Breast epithelium (tissue), 4 donors: Measurements from ENCODE around the gene VPS13D. TPM values are rescaled to one million over a fixed set of nuclear protein-coding genes. Genes with fewer than 3 reads are reported as not detected.

ENCODE experiments used
- DNase-seq, 2 donors: peaks; one replicate each; pipeline ENCODE4 v3.0.0-alpha.2; 2019; ENCODE audit warnings: low spot score in 2 of 2
- H3K27ac ChIP-seq, 2 donors: fragments of 200-600 bp; sonication (generic) in 1 of 2; one replicate each; pipeline ENCODE4 v1.5.1; 2016 to 2019; ENCODE audit warnings: mild to moderate bottlenecking in 1 of 2
- H3K27me3 ChIP-seq, 2 donors: fragments of 200-600 bp; sonication (generic) in 1 of 2; one replicate each; pipeline versions ENCODE4 v1.5.1 to v1.6.0; 2017 to 2019; ENCODE audit warnings: control low read depth in 1 of 2, mild to moderate bottlenecking in 1 of 2
- H3K36me3 ChIP-seq: fragments of 200-600 bp; one replicate; pipeline ENCODE4 v1.5.1; 2019
- H3K4me1 ChIP-seq, 2 donors: fragments of 200-600 bp; sonication (generic); one replicate each; pipeline ENCODE4 v1.5.1; 2016 to 2019; ENCODE audit warnings: control low read depth in 1 of 2
- H3K4me3 ChIP-seq, 3 donors: fragments of 200-600 bp; sonication (generic); 1 replicate in 2 of 3; 2 replicates in 1 of 3; pipeline ENCODE4 v1.5.1; 2016 to 2019; ENCODE audit warnings: mild to moderate bottlenecking in 3 of 3, moderate library complexity in 2 of 3
- H3K9me3 ChIP-seq, 2 donors: fragments of 200-600 bp; sonication (generic) in 1 of 2; one replicate each; pipeline ENCODE4 v1.5.1; 2016 to 2019; ENCODE audit warnings: control low read depth in 1 of 2
- POLR2A ChIP-seq: fragments of 450-650 bp; IDR thresholded peaks from one replicate; pipeline ENCODE4 v1.6.1; 2016; ENCODE audit warnings: antibody characterized with exemption, mild to moderate bottlenecking, moderate library complexity
- POLR2AphosphoS5 ChIP-seq, 3 donors: sonication (generic); formaldehyde crosslinking; IDR thresholded peaks; one replicate each; pipeline ENCODE4 v1.6.1; 2017; ENCODE audit warnings: antibody characterized with exemption in 3 of 3
- intact Hi-C: fragments of 100-400 bp; cut with DNase I; formaldehyde crosslinking; loops from one replicate; pipeline ENCODE4 v1.15.1; 2023; ENCODE audit warnings: low total_unique reads
- total RNA-seq, 3 donors: library from RNA; depleted of rRNA; stranded (reverse); fragments of >200 nt; gene quantifications; one replicate each; pipeline ENCODE4 v1.1.0, GENCODE V29; 2016
- TF ChIP-seq, protein P1 (sequence below), 3 donors: fragments of 450-650 bp; IDR thresholded peaks; one replicate each; pipeline ENCODE4 v1.5.1; 2016 to 2017; ENCODE audit warnings: antibody characterized with exemption in 3 of 3, mild to moderate bottlenecking in 3 of 3, moderate library complexity in 3 of 3

VPS13D gene
- total RNA-seq, 3 donors from 2014 or later = 73.9 to 115 (median 96.4) TPM

DNA sequence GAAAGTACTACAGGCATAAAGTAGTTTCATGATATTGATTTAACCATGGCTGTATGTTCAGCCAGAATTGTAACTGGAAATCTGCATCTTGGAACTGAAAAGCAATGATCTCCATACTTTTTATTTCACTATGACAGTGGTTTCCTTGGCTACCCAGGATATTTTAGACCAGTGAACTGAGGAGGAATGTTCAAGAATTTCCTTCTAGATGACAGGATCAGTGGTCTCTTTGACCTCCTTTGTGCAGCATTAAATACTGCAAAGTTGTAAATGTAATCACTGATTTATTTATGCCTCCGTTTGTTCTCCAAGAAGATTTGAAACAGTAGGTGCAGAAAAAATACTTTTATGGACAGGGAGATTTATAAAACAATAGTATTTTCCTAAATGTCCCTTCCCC is 39.5 kb downstream of the VPS13D start:
- Histone ChIP-seq H3K9me3 (no peaks in the 10 kb centered on the region), H3K27ac (no peak overlapping the region), H3K27me3 (no peaks in the 10 kb centered on the region), H3K36me3 (no peaks in the 10 kb centered on the region), H3K4me1 (no peaks in the 10 kb centered on the region), H3K4me3 (no peak overlapping the region)
- no peak for DNase-seq
- intact Hi-C loops = no loop called here
- TF ChIP-seq POLR2A (no peak), POLR2AphosphoS5 (IDR thresholded peaks at IDR 0.05) (no peak)
- TF ChIP-seq, protein P1, sequence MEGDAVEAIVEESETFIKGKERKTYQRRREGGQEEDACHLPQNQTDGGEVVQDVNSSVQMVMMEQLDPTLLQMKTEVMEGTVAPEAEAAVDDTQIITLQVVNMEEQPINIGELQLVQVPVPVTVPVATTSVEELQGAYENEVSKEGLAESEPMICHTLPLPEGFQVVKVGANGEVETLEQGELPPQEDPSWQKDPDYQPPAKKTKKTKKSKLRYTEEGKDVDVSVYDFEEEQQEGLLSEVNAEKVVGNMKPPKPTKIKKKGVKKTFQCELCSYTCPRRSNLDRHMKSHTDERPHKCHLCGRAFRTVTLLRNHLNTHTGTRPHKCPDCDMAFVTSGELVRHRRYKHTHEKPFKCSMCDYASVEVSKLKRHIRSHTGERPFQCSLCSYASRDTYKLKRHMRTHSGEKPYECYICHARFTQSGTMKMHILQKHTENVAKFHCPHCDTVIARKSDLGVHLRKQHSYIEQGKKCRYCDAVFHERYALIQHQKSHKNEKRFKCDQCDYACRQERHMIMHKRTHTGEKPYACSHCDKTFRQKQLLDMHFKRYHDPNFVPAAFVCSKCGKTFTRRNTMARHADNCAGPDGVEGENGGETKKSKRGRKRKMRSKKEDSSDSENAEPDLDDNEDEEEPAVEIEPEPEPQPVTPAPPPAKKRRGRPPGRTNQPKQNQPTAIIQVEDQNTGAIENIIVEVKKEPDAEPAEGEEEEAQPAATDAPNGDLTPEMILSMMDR (IDR thresholded peaks at IDR 0.05) = no peak

DNA sequence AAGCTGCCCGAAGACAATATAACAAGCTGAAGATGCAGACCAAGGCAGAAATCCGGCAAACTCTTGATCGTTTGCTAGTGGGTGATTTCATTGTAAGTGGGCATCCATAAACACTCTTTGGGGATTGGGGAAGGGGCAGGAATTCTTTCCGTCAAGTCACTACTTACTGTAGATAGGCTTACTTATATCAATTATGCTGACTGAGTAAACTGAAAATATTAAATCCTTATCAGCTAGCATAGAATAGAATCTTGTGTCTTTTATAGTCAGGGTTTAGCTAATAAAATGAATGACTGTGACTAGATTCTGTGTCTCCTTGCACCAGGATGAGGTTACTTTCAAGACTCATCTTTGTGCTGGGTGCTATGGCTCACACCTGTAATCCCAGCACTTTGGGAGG is 41.2 kb downstream of the VPS13D start:
- no peak for TF ChIP-seq POLR2A
- no peak for TF ChIP-seq POLR2AphosphoS5 (IDR thresholded peaks at IDR 0.05)
- TF ChIP-seq, protein P1 (IDR thresholded peaks at IDR 0.05) = no peak
- H3K27ac ChIP-seq = no peak overlapping the region
- intact Hi-C loops = no loop called here
- H3K4me1 ChIP-seq = no peaks in the 10 kb centered on the region
- no peaks in the 10 kb centered on the region for H3K9me3 ChIP-seq
- H3K4me3 ChIP-seq = no peak overlapping the region
- DNase-seq = no peak
- H3K36me3 ChIP-seq = no peaks in the 10 kb centered on the region
- no peaks in the 10 kb centered on the region for H3K27me3 ChIP-seq

DNA sequence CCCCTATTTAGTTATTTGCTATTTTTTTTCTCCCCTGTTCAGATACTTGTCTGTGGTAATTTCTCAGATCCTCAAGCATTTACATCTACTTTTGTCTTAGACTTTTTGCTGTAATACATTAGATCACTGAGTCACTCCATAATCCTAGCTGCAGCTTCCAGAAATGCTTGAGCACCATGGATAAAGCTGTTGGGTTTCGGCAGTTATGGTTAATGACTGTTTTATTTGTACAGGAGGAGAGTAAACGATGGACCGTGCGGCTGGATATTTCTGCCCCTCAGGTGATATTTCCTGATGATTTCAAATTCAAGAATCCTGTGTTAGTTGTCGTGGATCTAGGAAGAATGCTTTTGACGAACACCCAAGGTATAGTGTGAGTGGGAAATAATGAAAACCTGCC is 42.9 kb downstream of the VPS13D start:
- Histone ChIP-seq H3K36me3 (peaks cover 9% of the 10 kb centered on the region), H3K27ac (no peak overlapping the region), H3K9me3 (no peaks in the 10 kb centered on the region), H3K27me3 (no peaks in the 10 kb centered on the region), H3K4me3 (no peak overlapping the region), H3K4me1 (no peaks in the 10 kb centered on the region)
- DNase-seq = no peak
- intact Hi-C loops = no loop called here
- TF ChIP-seq POLR2A (no peak), POLR2AphosphoS5 (IDR thresholded peaks at IDR 0.05) (no peak)
- TF ChIP-seq, protein P1 (IDR thresholded peaks at IDR 0.05) = no peak

DNA sequence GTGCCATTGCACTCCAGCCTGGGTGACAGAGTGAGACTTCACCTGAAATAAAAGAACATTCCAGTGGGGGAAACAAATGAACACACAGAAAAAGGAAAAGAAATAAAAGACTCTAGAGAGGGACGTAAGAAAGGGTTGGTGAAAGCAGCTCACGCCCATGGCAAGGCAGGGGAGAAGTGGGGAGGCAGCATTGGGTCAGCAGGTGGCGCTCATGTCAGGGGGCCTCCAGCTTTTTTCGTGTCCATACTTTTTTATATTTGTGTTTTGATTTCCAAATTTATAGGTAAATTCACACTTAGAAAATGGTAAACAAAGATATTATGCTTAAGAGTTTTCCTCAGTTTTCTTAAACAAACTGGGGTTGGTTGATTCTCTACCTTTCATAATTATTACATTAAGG is 45.5 kb downstream of the VPS13D start:
- H3K27me3 ChIP-seq = no peaks in the 10 kb centered on the region
- peaks cover 9% of the 10 kb centered on the region for H3K36me3 ChIP-seq
- TF ChIP-seq, protein P1 (IDR thresholded peaks at IDR 0.05) = peak; percentile 15 to 38 (median 30)
- no peak for TF ChIP-seq POLR2A
- no peak for TF ChIP-seq POLR2AphosphoS5 (IDR thresholded peaks at IDR 0.05)
- DNase-seq = no peak
- no peaks in the 10 kb centered on the region for H3K4me1 ChIP-seq
- intact Hi-C loops = no loop called here
- H3K27ac ChIP-seq = no peak overlapping the region
- no peak overlapping the region for H3K4me3 ChIP-seq
- H3K9me3 ChIP-seq = no peaks in the 10 kb centered on the region

DNA sequence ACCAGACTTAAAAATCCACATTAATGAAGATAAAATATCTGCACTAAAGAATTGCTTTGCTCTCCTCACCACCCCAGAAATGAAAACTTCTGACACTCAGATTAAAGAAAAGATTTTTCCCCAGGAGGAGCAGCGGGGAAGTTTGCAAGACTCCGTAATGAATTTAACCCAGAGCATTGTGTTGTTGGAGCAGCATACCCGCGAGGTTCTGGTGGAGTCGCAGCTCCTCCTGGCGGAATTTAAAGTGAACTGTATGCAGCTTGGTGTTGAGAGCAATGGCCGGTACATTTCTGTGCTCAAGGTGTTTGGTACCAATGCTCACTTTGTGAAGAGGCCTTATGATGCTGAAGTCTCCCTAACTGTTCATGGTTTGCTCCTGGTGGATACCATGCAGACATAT is 46.4 kb downstream of the VPS13D start:
- TF ChIP-seq POLR2A (no peak), POLR2AphosphoS5 (IDR thresholded peaks at IDR 0.05) (no peak)
- TF ChIP-seq, protein P1 (IDR thresholded peaks at IDR 0.05) = peak in 1 of 3 donors; percentile 29
- no peaks in the 10 kb centered on the region for H3K27me3 ChIP-seq
- no peak overlapping the region for H3K27ac ChIP-seq
- H3K36me3 ChIP-seq = peaks cover 9% of the 10 kb centered on the region
- DNase-seq = no peak
- H3K4me1 ChIP-seq = no peaks in the 10 kb centered on the region
- no peak overlapping the region for H3K4me3 ChIP-seq
- no peaks in the 10 kb centered on the region for H3K9me3 ChIP-seq
- intact Hi-C loops = no loop called here
